Raji (cell line): ENCODE results near the gene H6PD.

Experiments used
- POLR2A ChIP-seq: IDR thresholded peaks from 2 replicates; pipeline ENCODE4 v1.6.1; 2011; ENCODE audit warnings: low read depth, low read length, control low read depth; ENCODE audit not compliant: insufficient read depth

H6PD gene

DNA sequence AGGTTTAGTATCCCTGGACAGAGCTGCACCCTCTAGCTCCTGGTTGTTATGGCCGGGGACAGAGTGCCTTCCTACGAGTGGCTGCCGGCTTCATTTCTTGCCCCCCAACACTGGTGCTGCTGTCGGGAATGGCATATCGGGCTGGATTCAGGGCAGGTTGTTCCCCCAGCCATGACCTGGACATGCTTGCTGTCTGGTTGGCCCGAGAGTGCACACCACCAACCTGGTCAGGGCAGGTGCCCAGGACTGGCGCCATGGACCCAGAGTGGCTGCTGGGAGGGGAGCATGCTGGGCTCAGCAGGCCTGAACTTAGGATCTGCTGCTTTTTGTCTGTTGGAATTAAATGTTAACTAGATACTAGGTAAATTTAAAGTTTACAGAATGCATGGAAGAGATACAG, 21.8 kb downstream of the H6PD start:
- no peak for TF ChIP-seq POLR2A

GRCh38 chr1:9257851-9258250, 23.3 kb downstream of the H6PD start:
- TF ChIP-seq POLR2A: no peak

DNA sequence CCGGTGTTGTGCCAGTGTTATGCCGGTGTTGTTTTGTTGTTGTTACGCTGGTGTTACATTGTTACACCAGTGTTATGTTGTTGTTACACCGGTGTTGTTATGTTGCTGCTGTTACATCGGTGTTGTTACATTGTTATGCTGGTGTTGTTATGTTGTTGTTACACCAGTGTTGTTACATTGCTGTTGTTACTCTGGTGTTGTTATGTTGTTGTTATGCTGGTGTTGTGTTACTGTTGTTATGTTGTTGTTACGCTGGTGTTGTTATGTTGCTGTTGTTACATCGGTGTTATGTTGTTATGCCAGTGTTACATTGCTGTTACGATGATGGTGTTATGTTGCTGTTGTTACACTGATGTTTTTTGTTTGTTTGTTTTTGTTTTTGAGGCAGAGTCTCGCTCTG, 24.1 kb downstream of the H6PD start:
- TF ChIP-seq POLR2A: no peak

GRCh38 chr1:9260059-9260766, 25.6 kb downstream of the H6PD start:
- no peak for TF ChIP-seq POLR2A

DNA sequence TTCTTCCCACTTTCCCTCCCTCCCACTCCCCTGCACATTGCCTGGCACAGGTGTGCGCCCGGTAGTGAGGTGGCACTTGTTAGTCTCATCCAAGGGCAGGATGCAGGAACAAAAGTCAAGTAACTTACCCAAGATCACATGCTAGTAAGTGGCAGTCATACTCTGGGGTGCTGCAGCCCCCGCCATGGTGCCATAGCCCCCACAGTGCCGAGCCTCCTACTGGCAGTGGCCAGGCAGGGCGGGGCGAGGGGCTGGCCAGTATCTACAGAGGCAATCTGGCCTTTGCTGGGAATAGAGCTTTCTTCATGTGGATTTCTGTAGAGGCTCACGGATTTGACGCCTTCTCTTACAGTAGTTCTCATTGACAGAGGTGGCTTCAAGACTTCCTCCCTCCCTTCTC, 26.9 kb downstream of the H6PD start:
- TF ChIP-seq POLR2A: no peak

DNA sequence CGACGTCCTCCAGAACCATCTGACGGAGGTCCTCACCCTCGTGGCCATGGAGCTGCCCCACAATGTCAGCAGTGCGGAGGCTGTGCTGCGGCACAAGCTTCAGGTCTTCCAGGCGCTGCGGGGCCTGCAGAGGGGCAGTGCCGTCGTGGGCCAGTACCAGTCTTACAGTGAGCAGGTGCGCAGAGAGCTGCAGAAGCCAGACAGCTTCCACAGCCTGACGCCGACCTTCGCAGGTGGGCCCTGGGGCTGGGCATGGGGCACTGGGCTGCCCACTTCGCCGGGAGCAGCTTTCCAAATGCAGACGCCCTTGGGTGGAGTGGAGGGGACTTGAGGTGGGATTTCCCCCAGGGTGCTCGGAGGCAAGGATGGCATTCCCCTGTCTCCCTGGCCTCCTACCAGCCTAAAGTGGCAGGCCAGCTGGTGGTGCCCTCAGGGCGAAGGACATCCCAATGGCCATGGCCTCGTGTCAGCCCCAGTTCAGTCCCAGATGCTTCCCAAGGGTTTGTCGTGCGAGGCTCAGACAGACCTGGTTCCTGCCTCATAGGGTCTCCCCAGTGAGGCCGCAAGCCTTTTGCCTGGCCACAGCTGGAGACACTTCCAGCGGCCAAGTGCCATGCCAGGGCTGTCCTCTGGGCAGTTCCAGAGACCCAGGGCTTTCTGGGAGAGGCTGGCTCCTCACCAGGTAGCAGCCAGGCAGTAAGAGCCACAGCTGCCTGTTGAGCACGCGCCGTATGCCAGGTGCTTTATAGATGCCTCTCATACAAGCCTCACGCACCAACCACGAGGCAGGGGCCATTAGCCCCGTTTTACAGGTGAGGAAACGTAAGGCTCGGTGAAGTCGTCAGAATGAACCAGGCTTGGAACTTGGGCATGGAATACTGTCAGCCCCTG, 27.8 kb downstream of the H6PD start:
- TF ChIP-seq POLR2A: no peak

- TF ChIP-seq POLR2A: no peak
Measured at GRCh38 chr1:9263276-9263855, 28.8 kb downstream of the H6PD start.

DNA sequence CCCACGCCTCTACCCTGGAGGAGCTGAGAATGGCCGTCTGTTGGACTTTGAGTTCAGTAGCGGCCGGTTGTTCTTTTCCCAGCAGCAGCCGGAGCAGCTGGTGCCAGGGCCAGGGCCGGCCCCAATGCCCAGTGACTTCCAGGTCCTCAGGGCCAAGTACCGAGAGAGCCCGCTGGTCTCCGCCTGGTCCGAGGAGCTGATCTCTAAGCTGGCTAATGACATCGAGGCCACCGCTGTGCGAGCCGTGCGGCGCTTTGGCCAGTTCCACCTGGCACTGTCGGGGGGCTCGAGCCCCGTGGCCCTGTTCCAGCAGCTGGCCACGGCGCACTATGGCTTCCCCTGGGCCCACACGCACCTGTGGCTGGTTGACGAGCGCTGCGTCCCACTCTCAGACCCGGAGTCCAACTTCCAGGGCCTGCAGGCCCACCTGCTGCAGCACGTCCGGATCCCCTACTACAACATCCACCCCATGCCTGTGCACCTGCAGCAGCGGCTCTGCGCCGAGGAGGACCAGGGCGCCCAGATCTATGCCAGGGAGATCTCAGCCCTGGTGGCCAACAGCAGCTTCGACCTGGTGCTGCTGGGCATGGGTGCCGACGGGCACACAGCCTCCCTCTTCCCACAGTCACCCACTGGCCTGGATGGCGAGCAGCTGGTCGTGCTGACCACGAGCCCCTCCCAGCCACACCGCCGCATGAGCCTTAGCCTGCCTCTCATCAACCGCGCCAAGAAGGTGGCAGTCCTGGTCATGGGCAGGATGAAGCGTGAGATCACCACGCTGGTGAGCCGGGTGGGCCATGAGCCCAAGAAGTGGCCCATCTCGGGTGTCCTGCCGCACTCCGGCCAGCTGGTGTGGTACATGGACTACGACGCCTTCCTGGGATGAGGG, 29.7 kb downstream of the H6PD start:
- no peak for TF ChIP-seq POLR2A

- no peak for TF ChIP-seq POLR2A
Measured at GRCh38 chr1:9265037-9265436, 30.5 kb downstream of the H6PD start.

DNA sequence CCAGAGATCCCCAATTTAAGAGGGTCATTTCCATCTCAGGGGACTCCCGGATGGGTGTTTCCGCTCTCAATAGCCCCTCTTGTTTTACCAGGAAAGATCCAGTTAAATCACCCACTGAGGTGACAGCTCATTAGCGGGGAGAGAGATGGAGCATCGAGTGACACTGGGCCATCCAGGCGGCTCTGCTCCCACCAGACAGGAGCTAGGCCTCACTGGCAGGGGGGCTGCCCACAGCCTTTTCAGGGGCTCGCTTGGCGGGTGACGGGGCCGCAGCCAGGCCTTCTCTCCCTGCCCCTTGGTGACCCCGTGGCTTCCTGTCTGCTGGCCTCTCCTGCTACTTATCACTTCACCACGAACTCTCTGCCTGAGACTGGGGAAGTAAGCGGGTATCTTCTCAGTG, 31.4 kb downstream of the H6PD start:
- no peak for TF ChIP-seq POLR2A

DNA sequence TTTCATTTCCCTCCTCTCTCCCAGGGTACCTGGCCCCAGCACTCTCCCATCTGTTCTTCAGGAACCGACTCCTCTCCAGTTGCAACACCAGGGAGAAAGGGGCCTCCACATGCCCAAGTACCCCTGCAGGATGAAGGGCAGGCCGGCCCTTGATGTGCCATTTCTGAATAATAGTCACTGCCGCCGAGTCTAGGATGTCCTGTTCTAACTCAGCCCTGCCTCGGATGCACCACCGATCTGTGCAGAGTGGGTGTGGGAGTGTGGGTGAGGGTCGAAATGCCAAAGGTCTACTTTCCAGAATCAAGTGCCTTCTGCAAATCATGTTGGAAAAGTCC, 32.7 kb downstream of the H6PD start:
- TF ChIP-seq POLR2A: no peak

- no peak for TF ChIP-seq POLR2A
Measured at GRCh38 chr1:9267827-9268581, 33.4 kb downstream of the H6PD start.

- TF ChIP-seq POLR2A: no peak
Measured at GRCh38 chr1:9269078-9269501, 34.5 kb downstream of the H6PD start.

DNA sequence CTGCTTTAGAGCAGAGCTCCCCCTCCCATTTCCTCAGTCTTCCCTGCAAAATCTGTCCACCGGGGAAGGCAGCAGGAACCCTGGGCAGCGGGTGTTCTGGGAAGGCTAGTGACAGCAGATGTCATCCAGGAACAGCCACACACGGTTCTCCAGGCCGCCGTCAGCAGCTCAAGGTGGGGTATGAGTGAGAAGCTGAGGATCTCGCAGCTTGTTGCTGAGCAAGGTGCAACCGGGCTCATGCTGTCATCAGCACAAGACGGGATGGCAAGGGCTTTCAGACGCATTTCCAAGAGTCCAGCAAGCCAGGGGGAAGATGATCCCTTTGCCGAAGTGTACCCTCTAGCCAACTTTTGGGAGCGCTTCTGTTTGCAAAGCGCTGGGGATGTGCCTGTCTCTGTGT, 35.1 kb downstream of the H6PD start:
- no peak for TF ChIP-seq POLR2A
